Stimulated activated CD8-positive, alpha-beta memory T cell treated with anti-CD3 and anti-CD28 coated beads, Interleukin-7, amount 100 ng/mL, for 48 hours (primary cell): Measurements from ENCODE around the gene DRD2.

Source experiments
- DNase-seq, 2 donors: peaks; one replicate each; pipeline ENCODE4 v3.0.0-alpha.2; 2020; ENCODE audit warnings: low read depth in 1 of 2; ENCODE audit errors: extremely low read depth in 1 of 2

The DRD2 gene

GRCh38 chr11:113447621-113448315, 27.4 kb downstream of the DRD2 start:
- no peak for DNase-seq

DNA sequence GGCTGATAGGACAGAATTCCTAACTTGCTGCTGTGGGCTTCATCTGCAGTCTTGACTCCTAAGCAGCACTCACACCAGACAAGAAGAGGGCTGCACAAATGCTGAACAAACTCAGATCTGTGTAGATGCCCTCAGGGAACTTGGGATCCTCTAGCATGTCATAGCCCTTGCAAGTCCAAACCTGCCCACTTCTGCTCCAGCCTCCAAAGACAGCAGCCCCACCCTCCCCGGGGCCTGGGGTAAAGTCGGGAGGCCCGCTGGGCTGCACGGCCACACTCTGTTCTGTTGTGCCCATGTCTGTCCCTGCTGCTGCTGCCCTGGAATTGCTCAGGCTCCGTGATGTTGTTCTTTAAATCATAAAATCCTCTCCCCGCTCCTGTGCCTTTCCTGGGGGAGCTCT, 28.3 kb downstream of the DRD2 start:
- DNase-seq = no peak

GRCh38 chr11:113446112-113446511, 29.1 kb downstream of the DRD2 start:
- DNase-seq = no peak

DNA sequence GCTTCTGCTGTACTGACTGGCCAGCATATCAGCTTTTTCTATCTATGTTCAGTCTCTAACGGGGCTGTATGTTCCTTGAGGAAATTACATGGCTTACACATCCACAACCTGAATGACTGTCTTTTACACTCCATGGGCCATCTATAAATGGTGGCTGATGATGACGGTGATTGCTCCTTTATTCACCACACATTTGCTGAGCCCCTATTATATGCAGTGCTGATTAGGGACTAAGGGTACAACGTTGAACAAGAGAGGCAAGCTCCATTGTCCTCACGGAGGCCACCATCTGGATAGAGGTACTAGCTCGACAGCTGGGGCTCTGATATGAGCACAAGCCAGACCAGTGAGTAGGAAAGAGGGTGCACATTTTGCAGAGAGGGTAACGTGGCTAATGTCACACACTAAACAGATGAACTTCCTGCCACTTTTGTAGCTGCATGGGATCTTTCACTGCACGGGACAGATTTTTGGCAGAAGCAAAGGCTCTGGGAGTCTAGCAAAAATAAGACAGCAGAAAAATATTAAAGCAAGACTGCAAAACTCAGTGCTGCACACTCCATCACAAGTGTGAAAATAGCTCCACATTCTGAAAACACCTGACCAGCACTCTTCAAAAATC, 30.6 kb downstream of the DRD2 start:
- DNase-seq = no peak

- DNase-seq = no peak
Observed at GRCh38 chr11:113440816-113441215, 34.4 kb downstream of the DRD2 start.

- no peak for DNase-seq
Observed at GRCh38 chr11:113436672-113437252, 38.4 kb downstream of the DRD2 start.

DNA sequence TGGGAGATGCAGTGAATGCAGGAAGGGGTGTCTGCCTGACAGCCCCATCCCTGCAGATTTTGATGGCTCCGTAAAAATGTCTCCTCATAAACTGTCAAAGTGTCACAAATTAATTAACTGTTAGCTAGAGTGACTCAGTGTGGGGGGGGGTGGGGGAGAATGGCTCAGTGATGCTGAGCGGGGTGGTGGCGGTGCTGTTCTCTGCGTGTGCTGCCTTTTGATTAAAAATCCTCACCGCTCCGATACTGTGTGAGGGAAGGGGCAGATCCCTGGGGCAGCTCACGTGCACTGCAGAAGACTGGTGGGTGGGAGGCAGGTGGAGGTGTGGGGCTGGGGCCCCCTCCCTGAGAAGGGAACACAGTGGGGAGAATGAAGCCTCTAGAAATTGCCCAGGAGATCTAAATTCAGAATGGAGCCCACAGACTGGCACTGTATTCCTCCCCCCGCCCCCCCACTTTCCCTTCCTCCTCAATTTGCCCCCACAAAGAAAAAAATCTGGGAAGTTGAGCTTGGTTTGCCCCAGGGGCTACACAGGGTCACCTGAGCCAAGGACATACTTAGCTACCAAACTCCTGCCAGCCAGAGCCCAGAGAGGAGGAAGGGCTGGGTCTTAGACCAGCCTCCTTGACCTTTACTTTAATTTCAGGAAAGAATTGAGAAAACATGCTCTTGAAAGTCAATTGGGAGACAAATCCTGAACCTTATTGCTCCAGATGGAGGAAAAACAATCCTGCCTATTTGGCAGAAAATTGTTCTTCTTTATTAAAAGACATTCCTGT, 39.8 kb downstream of the DRD2 start:
- no peak for DNase-seq

- no peak for DNase-seq
Observed at GRCh38 chr11:113431746-113432145, 43.5 kb downstream of the DRD2 start.

DNA sequence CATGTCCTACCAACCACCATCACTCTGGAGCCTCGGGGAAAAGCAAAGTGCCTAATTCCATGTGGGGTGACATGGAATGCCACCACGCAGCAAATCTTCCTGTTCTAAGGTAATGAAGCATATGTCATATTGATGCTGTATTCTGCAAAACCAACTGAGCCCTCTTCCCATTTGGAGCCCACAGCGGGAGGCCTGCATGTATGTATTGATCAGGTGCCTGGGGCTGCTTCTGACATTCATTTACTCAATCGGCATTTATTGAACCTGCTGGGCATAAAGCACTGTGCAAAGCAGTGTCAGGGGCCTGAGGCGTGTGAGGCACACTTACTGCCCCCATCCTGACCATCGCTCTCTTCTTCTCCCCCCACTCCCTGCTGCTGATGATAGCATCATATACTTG, 48.5 kb downstream of the DRD2 start:
- DNase-seq = no peak

DNA sequence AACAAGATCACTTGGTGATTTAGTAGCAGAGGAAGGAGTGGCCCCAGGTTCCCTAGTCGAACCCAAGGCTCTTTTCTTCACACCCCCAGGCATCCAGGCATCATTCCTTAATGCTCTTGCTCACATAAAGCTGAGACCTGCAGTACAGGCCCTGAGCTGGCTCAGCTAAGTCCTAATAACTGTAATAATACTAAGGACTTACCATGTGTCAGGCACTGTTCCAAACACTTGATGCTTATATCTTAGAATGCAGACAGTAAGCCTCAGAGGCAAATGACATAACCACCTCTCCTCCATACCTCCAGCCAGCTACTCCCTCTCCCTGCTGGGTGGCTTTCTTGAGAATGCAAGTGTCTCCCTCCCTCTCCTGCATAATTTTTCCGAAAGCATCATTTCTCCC, 54.4 kb downstream of the DRD2 start:
- DNase-seq = no peak

DNA sequence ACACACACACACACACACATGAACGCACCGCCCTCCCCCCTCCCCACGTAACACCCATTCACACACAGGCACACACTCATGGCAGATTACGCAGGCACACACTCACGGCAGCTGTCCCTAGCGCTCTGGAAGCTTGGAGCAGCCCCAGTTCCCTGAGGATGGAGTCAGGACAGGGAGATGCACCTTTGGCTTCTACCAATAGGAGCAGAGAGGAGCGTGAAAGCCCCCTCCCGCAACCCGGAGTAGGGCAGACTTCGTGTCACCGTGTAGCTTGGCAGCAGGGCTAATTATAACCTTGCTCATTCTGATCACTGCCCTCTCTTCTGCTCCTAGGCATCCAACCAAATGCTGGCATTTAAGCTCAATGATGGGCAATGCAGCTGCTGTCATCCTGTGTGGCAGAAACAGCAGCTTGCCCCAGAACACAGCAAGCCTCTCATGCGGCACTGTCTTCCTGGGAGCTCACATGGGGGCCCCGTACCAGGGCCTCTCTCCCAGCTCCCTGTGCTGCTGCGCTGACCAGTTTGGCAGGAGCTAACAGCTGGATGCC, 55.7 kb downstream of the DRD2 start:
- no peak for DNase-seq

- DNase-seq = no peak
Observed at GRCh38 chr11:113417428-113417827, 57.8 kb downstream of the DRD2 start.

DNA sequence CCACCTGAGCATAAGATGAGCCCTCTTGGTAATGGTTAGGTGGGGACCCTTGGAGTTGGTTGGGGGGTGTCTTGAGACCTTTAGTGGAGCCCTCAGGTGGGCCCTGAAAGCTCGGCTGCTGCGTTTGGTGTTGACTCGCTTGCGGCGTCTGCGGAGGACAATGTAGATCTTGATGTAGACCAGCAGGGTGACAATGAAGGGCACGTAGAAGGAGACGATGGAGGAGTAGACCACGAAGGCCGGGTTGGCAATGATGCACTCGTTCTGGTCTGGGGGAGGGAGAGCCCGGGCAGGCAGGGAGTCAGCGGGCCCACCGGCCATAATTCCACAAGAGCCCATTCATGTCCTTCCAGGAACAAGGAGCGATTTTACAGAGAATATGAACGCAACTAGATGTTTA, 59.9 kb downstream of the DRD2 start:
- no peak for DNase-seq

DNA sequence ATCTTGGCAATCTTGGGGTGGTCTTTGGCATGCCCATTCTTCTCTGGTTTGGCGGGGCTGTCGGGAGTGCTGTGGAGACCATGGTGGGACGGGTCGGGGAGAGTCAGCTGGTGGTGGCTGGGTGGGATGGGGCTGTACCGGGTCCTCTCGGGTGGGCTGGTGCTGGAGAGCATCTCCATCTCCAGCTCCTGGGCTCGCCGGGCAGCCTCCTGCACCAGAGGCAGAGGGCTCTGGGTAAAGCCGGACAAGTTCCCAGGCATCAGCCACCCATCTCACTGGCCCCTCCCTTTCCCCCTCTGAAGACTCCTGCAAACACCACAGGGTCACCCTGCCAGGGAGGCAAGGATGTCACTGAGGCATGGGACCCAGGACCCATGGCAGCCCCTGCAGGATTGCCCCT, 62.5 kb downstream of the DRD2 start:
- no peak for DNase-seq

- DNase-seq = no peak
Observed at GRCh38 chr11:113411536-113411935, 63.7 kb downstream of the DRD2 start.

GRCh38 chr11:113410414-113411135, 64.6 kb downstream of the DRD2 start:
- DNase-seq = no peak

GRCh38 chr11:113409526-113409925, 65.7 kb downstream of the DRD2 start:
- no peak for DNase-seq

DNA sequence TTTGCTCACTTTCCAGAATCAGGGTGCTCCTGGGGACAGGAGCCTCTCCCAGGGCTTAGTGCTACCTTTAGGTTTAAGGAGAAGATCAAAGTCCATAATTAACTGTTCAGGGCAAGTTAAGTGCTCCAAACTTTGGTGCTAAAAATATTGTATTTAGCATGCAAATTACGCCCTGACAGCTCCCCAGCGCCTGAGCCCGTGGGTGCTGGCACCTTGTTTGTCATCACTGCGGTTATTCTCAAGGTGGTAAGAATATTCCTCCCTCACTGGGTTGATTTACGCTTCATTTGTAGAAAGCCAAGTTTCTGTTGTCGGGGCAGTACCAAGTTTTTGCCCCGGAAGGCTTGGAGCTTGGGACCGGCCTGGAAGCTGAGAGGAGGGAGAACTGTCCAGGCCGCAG, 66.3 kb downstream of the DRD2 start:
- no peak for DNase-seq

- DNase-seq = no peak
Observed at GRCh38 chr11:113408206-113408605, 67.0 kb downstream of the DRD2 start.

DNA sequence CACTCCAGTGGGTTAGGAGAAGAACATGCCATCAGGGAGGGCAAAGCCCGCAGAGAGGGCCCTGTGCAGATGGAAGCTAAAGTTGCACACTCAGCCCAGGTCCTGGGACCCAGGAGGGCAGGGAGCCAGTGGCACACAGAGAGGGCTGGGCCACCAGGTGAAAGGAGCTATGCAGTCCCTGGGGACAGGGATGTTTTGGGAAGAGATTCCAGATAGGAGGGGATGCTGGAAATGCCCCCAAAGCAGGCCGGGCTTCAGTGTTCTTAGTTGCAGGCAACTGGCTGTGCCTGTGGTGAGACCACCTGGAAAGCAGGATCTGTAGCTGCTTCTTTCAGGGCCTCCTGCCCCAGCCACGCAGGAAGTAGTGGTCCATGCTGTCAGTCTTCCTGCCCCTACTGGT, 68.0 kb downstream of the DRD2 start:
- DNase-seq = no peak
